Parietal lobe (tissue), 1 donor: Measurements from ENCODE around the gene SLC16A6. TPM values are rescaled to one million over a fixed set of nuclear protein-coding genes. Genes with fewer than 3 reads are reported as not detected.

Experiments
- total RNA-seq: library from RNA; depleted of rRNA; stranded (reverse); fragments of >200 nt; gene quantifications from one replicate; pipeline ENCODE4 v1.2.3, GENCODE V29; 2014

Gene SLC16A6, protein sequence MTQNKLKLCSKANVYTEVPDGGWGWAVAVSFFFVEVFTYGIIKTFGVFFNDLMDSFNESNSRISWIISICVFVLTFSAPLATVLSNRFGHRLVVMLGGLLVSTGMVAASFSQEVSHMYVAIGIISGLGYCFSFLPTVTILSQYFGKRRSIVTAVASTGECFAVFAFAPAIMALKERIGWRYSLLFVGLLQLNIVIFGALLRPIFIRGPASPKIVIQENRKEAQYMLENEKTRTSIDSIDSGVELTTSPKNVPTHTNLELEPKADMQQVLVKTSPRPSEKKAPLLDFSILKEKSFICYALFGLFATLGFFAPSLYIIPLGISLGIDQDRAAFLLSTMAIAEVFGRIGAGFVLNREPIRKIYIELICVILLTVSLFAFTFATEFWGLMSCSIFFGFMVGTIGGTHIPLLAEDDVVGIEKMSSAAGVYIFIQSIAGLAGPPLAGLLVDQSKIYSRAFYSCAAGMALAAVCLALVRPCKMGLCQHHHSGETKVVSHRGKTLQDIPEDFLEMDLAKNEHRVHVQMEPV
- 0.94 TPM for total RNA-seq

DNA sequence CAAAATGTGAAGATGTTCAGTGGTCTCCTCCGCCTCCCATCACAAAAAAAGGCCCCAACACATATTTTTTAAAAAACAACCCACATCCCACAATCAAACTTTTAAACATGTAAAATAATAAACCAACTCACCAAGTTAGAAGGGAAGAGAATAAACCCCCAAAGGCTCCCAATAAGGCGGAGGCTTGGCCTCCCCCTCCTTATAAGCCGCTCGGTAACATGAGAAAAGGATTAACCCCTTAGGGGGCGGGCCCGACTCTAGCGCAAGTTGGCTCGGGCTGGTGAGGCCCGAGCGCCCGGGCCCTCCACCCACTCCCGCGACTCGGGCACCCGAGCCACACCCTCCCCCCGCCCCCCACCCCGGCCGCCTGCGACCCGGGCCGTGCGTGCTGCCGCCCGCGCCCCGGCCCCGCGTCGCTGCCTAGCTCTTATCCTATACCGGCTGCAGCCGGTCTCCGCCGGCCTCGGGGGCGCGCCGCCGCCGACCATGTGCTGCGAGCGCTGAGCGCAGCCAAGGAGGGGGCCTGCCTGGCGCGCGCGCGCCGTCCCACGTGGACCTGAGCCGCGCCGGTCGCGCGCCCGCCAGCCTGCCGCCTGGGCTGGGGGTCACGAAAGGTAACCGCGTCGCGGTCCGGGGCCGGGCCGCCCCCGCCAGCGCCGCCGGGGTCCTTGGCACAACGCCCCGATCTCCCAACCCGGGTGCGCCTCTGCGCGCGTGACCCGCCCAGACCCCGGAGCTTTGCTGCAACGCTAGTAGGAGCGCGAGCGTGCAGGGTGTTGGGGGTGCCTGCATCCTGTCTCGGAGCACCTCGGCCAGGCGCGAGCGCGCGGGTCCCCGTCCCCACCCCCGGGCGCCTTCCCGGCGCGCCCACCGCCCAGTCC lies at the start of gene SLC16A6, which contains the start of gene ARSG:
Gene SLC16A6, minus strand, starts transcription at position 173 of the 881 bp plus-strand sequence. CDS start 12,807 bp downstream, outside the sequence.
Gene ARSG, plus strand, starts transcription at position 541 of the 881 bp plus-strand sequence. CDS start 15,999 bp downstream, outside the sequence.

DNA sequence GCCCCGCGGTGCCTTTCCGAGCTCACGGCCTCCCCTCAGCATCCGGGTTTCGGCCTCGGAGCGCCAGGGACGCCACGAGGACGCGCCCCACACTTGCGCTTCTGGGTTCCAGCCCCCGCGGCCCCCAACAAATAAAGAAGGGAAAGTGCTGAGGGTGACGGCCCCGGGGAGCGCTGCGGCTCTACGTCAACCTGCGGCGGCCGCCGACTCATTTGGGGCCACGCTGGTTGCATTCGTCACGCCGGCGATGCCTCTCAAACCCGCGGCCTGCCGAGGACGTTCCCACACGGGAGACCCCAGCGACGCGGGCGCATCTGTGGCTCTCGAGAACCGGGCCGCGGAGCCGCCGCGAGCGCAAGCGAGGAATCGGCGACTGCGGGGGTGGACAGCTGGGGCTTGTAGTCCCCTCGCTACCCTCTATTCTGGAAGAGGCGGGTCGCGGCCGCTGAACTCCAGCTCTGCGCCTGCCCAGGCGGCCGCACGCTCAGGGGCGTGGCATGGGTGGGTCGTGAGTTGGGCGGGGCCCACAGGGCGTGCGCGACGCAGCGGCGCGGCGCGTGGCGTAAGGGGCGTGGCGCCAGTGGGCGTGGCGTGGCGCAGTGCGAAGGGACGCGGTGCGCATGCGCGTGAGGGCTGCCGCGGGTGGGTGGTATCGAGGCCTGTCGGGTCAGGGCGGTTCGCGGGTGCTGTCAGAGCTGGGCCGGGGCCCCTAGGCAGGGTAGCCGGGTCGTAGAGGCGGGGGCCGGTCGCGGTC lies 43.3 kb downstream of the SLC16A6 start, which contains the start of gene AMZ2:
Gene AMZ2, plus strand, starts transcription at position 599 of the 754 bp plus-strand sequence. CDS start 2,145 bp downstream, outside the sequence.

Other genes with a start within 250 kb of the SLC16A6 start
- gene AMZ2, start 43.1 kb downstream of the SLC16A6 start, total RNA-seq = 47.6 TPM
- 6.9 TPM for gene ARSG, start 368 bp upstream of the SLC16A6 start, total RNA-seq
- 7.8 TPM for gene WIPI1, start 166.4 kb upstream of the SLC16A6 start, total RNA-seq
- gene PRKAR1A, start 221.3 kb upstream of the SLC16A6 start, total RNA-seq = 270 TPM